ENCODE data around the gene NUTF2. TPM values are rescaled to one million over a fixed set of nuclear protein-coding genes. Genes with fewer than 3 reads are reported as not detected.

The NUTF2 gene
- total RNA-seq, 1 donor from 2014 or later: 99.7 TPM

DNA sequence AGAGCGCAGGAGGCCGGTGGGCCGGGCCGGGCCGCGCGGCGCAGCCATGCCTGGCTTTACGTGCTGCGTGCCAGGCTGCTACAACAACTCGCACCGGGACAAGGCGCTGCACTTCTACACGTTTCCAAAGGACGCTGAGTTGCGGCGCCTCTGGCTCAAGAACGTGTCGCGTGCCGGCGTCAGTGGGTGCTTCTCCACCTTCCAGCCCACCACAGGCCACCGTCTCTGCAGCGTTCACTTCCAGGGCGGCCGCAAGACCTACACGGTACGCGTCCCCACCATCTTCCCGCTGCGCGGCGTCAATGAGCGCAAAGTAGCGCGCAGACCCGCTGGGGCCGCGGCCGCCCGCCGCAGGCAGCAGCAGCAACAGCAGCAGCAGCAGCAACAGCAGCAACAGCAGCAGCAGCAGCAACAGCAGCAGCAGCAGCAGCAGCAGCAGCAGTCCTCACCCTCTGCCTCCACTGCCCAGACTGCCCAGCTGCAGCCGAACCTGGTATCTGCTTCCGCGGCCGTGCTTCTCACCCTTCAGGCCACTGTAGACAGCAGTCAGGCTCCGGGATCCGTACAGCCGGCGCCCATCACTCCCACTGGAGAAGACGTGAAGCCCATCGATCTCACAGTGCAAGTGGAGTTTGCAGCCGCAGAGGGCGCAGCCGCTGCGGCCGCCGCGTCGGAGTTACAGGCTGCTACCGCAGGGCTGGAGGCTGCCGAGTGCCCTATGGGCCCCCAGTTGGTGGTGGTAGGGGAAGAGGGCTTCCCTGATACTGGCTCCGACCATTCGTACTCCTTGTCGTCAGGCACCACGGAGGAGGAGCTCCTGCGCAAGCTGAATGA is 4.0 kb upstream of the NUTF2 start:
- ATAC-seq (ENCODE audit: low read depth) (peak; percentile 16), DNase-seq (no peak)
- Mint-ChIP-seq H3K4me1 (peaks cover 46% of the 10 kb centered on the region), H3K27ac (peak overlapping the region; percentile 93), H3K9me3 (no peaks in the 10 kb centered on the region), H3K36me3 (ENCODE audit: low read depth) (peaks cover 4% of the 10 kb centered on the region), H3K27me3 (no peaks in the 10 kb centered on the region), H3K4me3 (peak overlapping the region; percentile 91)
- intact Hi-C loops (cut with micrococcal nuclease): loop anchor here (1.0 kb wide), 7 partner anchors 9 to 243 kb away; partner anchors contain the start of genes EDC4, GFOD2, NFATC3 and PSKH1
- TF ChIP-seq, protein P1, sequence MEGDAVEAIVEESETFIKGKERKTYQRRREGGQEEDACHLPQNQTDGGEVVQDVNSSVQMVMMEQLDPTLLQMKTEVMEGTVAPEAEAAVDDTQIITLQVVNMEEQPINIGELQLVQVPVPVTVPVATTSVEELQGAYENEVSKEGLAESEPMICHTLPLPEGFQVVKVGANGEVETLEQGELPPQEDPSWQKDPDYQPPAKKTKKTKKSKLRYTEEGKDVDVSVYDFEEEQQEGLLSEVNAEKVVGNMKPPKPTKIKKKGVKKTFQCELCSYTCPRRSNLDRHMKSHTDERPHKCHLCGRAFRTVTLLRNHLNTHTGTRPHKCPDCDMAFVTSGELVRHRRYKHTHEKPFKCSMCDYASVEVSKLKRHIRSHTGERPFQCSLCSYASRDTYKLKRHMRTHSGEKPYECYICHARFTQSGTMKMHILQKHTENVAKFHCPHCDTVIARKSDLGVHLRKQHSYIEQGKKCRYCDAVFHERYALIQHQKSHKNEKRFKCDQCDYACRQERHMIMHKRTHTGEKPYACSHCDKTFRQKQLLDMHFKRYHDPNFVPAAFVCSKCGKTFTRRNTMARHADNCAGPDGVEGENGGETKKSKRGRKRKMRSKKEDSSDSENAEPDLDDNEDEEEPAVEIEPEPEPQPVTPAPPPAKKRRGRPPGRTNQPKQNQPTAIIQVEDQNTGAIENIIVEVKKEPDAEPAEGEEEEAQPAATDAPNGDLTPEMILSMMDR (IDR thresholded peaks at IDR 0.05): no peak
- POLR2A ChIA-PET: interaction anchor here (0.5 to 3.9 kb wide), 9 partner anchors 9 to 844 kb away, joined by 3 to 21 read pairs (median 3); partner anchors contain the start of genes RANBP10 and TSNAXIP1
- CTCF ChIA-PET: interaction anchor here (1.8 kb wide), 1 partner anchor 9 kb away, joined by 5 read pairs; no protein-coding TSS in a partner anchor

DNA sequence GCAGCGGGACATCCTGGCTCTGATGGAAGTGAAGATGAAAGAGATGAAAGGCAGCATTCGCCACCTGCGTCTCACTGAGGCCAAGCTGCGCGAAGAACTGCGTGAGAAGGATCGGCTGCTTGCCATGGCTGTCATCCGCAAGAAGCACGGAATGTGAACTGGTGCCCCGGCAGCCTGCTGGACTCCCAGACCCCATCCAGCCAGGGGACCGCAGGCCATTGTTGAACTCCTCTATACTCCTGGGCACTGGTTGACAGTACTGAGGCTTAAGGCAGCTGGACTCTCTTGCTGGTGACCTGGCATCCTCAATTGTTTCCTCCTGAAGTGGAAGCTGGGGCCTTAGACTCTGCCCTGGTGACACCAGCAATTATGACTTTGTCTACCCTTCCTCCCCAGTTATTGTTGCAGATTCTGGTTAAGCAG is 3.4 kb upstream of the NUTF2 start:
- H3K4me1 Mint-ChIP-seq: peaks cover 52% of the 10 kb centered on the region
- no peak for DNase-seq
- H3K36me3 Mint-ChIP-seq (ENCODE audit: low read depth): peaks cover 4% of the 10 kb centered on the region
- POLR2A ChIA-PET: interaction anchor here (0.5 to 3.9 kb wide), 7 partner anchors 9 to 845 kb away, joined by 3 to 21 read pairs (median 3); partner anchors contain the start of genes RANBP10 and TSNAXIP1
- no peaks in the 10 kb centered on the region for H3K9me3 Mint-ChIP-seq
- CTCF ChIA-PET: interaction anchor here (1.8 kb wide), 1 partner anchor 10 kb away, joined by 5 read pairs; no protein-coding TSS in a partner anchor
- H3K27me3 Mint-ChIP-seq: no peaks in the 10 kb centered on the region
- peak overlapping the region; percentile 93 for H3K27ac Mint-ChIP-seq
- ATAC-seq (ENCODE audit: low read depth): no peak
- H3K4me3 Mint-ChIP-seq: peak overlapping the region; percentile 91
- TF ChIP-seq, protein P1 (IDR thresholded peaks at IDR 0.05): no peak
- intact Hi-C loops (cut with micrococcal nuclease): no loop called here

DNA sequence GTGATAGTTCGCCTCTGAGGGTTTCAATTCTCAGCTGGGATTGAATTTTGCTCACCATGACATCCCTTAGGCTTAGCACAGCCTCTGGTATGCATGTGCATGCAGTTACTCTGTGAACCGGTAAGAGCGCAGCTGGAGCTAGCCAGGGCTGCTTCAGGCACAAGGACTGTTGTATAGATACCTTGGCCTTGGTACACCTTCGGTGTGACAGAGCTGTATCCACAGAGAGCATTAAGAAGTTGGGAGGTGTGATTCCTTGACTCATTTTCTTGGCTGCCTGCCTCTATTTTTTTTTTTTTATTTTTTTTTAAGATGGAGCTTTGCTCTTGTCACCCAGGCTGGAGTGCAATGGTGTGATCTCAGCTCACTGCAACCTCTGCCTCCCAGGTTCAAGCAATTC is 2.2 kb upstream of the NUTF2 start:
- peaks cover 4% of the 10 kb centered on the region for H3K36me3 Mint-ChIP-seq (ENCODE audit: low read depth)
- no peak for ATAC-seq (ENCODE audit: low read depth)
- POLR2A ChIA-PET: interaction anchor here (0.6 to 3.9 kb wide), 3 partner anchors 10 to 188 kb away, joined by 4 to 21 read pairs (median 6); no protein-coding TSS in a partner anchor

DNA sequence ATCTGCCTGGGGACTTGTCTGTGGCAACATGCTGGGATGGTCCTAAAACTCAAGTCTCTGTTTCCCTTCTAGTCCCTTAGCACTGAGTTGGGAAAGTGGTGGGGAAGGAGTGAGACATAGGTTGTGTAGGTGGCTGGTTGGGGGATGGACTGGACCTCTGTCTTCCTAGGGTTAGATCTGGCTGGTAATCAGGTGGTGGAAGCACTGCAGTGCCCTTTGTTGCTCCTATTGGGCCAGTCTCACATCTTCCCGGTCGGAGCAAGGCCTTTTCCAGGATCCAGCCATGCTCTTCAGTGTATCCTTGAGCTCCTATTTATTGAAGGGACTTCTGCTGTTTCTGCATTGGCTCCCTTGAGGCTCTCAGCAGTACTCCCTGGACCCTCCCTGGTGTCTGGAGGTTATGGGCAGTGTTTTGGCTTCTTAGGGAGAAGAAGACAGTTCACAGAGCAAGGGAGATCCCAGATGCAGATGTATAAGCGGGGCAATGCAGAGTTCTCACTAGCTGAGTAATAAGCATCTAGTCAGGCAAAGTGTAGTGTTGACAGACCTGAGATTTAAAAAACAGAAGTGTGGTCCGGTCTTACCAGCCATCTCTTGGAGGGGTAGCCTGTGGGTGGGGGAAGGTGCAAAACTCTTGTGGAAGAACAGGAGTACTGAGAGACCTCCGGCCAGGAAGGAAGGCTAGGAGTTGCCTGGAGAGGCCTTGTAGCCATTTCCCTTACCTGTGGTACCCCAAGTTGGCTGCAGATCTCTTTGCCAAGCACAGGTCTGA is 1.3 kb upstream of the NUTF2 start:
- H3K4me1 Mint-ChIP-seq: peaks cover 59% of the 10 kb centered on the region
- H3K27me3 Mint-ChIP-seq: no peaks in the 10 kb centered on the region
- H3K4me3 Mint-ChIP-seq: peak overlapping the region; percentile 89
- CTCF ChIA-PET: interaction anchor here (0.9 to 2.4 kb wide), 4 partner anchors 29 to 325 kb away, joined by 3 to 13 read pairs (median 6); no protein-coding TSS in a partner anchor
- no peak for ATAC-seq (ENCODE audit: low read depth)
- DNase-seq: no peak
- intact Hi-C loops (cut with micrococcal nuclease): loop anchor here (1.0 to 2.0 kb wide), 9 partner anchors 12 to 601 kb away; partner anchors contain the start of genes ACD, CTCF, PARD6A and PRMT7
- POLR2A ChIA-PET: interaction anchor here (0.5 to 3.9 kb wide), 14 partner anchors 10 to 325 kb away, joined by 3 to 21 read pairs (median 6); partner anchors contain the start of genes DDX28, DUS2, GFOD2 and NFATC3
- TF ChIP-seq, protein P1 (IDR thresholded peaks at IDR 0.05): no peak
- H3K9me3 Mint-ChIP-seq: no peaks in the 10 kb centered on the region
- peak overlapping the region; percentile 92 for H3K27ac Mint-ChIP-seq
- H3K36me3 Mint-ChIP-seq (ENCODE audit: low read depth): peaks cover 6% of the 10 kb centered on the region

More for the DNA sequence above, 2.2 kb upstream of the NUTF2 start:
- TF ChIP-seq, protein P1 (IDR thresholded peaks at IDR 0.05): no peak
- Mint-ChIP-seq H3K9me3 (no peaks in the 10 kb centered on the region), H3K4me1 (peaks cover 59% of the 10 kb centered on the region), H3K27ac (peak overlapping the region; percentile 63), H3K27me3 (no peaks in the 10 kb centered on the region), H3K4me3 (peak overlapping the region; percentile 24)
- CTCF ChIA-PET: interaction anchor here (0.9 to 1.8 kb wide), 4 partner anchors 11 to 324 kb away, joined by 3 to 9 read pairs (median 4); no protein-coding TSS in a partner anchor
- intact Hi-C loops (cut with micrococcal nuclease): no loop called here
- DNase-seq: no peak

Data from activated B cell treated with CpG ODN at 0.5 μM for 24 hours (primary cell).